ENCODE data around the gene KDM7A. TPM values are rescaled to one million over a fixed set of nuclear protein-coding genes. Genes with fewer than 3 reads are reported as not detected.

KDM7A gene
- total and polyA plus RNA-seq, 2 donors = 6.3 to 14.8 TPM

DNA sequence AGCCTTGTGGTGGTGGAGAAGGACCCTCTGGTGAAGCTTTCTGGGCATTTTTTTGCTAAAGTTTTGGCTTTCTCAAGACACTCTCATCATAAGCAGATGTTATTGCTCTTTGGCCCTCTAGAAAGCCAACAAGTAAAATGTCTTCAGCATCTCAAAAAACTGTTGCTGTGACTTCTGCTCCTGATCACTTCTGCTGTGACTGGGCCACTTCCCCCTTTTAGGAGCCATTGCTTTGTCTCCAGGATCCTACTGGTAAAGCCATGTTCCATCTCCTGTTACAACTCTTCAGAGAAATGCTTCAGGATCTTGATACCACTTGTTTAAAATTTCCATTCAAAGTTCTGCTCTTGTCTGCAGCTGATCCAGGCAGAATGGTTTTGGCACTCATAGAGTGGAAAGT is 125.0 kb downstream of the KDM7A start:
- DNase-seq (ENCODE audit: low read depth in 6 of 9, low spot score in 9 of 9) = no peak
- H3K27me3 ChIP-seq (ENCODE audit: control insufficient read depth in 2 of 2, insufficient read depth in 1 of 2, low read length in 1 of 2) = no peaks in the 10 kb centered on the region
- no peak overlapping the region for H3K27ac ChIP-seq (ENCODE audit: low read depth in 1 of 2, low read length in 1 of 2)
- no peaks in the 10 kb centered on the region for H3K9me3 ChIP-seq (ENCODE audit: control insufficient read depth in 2 of 2, insufficient read depth in 1 of 2, low read length in 1 of 2)
- H3K4me1 ChIP-seq (ENCODE audit: control insufficient read depth in 2 of 2, insufficient read depth in 2 of 2, low read length in 2 of 2) = no peaks in the 10 kb centered on the region
- peaks cover 20 to 46% of the 10 kb centered on the region in 2 donors for H3K36me3 ChIP-seq (ENCODE audit: control insufficient read depth in 2 of 2, insufficient read depth in 2 of 2, low read length in 1 of 2)
- no peak overlapping the region for H3K4me3 ChIP-seq (ENCODE audit: low read length in 2 of 2)

DNA sequence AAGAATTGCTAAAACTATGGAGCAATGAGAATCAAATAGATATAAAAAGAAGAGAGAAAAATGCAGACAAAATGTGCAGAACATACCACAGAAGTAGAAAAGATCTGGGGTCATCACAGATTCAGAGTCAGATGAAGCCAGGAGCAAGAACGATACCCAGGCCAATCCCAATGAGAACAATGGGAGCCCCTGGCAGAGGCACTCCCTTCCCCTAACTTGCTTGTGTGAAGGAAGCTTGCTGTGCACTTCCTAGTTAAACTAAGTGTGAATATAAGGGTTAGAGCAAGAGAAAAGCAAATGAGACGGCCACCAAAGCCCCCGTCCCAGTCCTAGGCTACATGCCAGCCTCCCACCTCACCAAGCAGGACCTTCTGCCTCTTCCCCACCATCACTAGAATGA is 126.7 kb downstream of the KDM7A start:
- 99% methylated on average over 3 of the region's 3 CpGs for WGBS
- Histone ChIP-seq H3K36me3 (ENCODE audit: control insufficient read depth in 2 of 2, insufficient read depth in 2 of 2, low read length in 1 of 2) (peaks cover 17 to 38% of the 10 kb centered on the region in 2 donors), H3K27ac (ENCODE audit: low read depth in 1 of 2, low read length in 1 of 2) (no peak overlapping the region)

DNA sequence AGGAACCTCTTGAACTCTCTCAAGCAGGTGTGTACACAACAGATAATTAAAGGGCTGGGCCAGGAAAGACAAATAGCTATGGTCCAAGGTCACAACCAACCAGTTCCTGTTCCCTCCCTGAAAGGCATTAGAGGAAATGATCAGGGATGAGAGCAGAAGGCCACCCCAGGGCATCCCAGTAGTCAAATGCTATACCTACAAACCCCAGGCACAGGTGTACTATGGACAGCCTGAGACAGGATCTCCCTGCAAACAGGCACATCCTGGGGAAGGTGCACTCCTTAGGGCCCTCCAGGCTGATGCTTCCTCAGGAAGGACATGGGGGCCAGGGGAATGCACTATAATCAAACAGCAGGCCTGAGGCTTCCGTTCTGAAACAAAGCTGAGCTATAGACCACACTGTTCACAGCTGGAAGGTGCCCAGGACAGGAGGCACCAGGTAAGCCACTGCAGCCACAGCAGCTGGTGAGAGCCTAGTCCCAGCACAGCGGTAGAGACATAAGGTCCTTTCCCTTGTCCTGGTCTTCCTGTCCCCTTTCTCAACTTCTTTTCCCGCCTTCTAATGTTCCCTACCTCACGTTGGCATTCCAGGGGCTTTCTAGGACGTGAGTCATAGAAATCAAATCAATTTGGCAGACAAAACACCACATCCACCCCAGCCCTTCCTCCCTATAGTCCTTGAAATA is 127.3 kb downstream of the KDM7A start:
- DNase-seq (ENCODE audit: low read depth in 6 of 9, low spot score in 9 of 9) = no peak
- Histone ChIP-seq H3K4me3 (ENCODE audit: low read length in 2 of 2) (no peak overlapping the region), H3K27me3 (ENCODE audit: control insufficient read depth in 2 of 2, insufficient read depth in 1 of 2, low read length in 1 of 2) (no peaks in the 10 kb centered on the region), H3K27ac (ENCODE audit: low read depth in 1 of 2, low read length in 1 of 2) (no peak overlapping the region), H3K36me3 (ENCODE audit: control insufficient read depth in 2 of 2, insufficient read depth in 2 of 2, low read length in 1 of 2) (peaks cover 17 to 35% of the 10 kb centered on the region in 2 donors), H3K4me1 (ENCODE audit: control insufficient read depth in 2 of 2, insufficient read depth in 2 of 2, low read length in 2 of 2) (no peaks in the 10 kb centered on the region), H3K9me3 (ENCODE audit: control insufficient read depth in 2 of 2, insufficient read depth in 1 of 2, low read length in 1 of 2) (no peaks in the 10 kb centered on the region)
- 90% methylated on average over 5 of the region's 5 CpGs for WGBS

More for the DNA sequence above, 126.7 kb downstream of the KDM7A start:
- Histone ChIP-seq H3K27me3 (ENCODE audit: control insufficient read depth in 2 of 2, insufficient read depth in 1 of 2, low read length in 1 of 2) (no peaks in the 10 kb centered on the region), H3K9me3 (ENCODE audit: control insufficient read depth in 2 of 2, insufficient read depth in 1 of 2, low read length in 1 of 2) (no peaks in the 10 kb centered on the region), H3K4me1 (ENCODE audit: control insufficient read depth in 2 of 2, insufficient read depth in 2 of 2, low read length in 2 of 2) (no peaks in the 10 kb centered on the region), H3K4me3 (ENCODE audit: low read length in 2 of 2) (no peak overlapping the region)
- no peak for DNase-seq (ENCODE audit: low read depth in 6 of 9, low spot score in 9 of 9)

DNA sequence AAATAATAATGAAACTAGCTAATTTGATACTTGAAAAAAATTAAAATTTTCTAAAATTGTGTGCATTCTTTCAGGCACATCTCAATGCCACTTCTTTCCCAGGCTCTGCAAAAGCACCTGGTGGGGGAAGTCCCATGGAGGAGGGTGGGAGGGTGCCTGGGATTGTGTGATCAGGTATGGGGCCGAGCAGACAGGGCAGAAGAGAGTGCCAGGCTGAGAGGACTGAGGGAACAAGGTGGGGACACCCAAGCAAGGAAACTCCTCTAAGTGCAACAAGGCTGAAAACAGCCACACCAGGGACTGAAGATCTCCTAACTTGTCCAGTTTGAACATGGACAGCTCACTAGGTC is 127.8 kb downstream of the KDM7A start:
- Histone ChIP-seq H3K4me3 (ENCODE audit: low read length in 2 of 2) (no peak overlapping the region), H3K27me3 (ENCODE audit: control insufficient read depth in 2 of 2, insufficient read depth in 1 of 2, low read length in 1 of 2) (no peaks in the 10 kb centered on the region), H3K27ac (ENCODE audit: low read depth in 1 of 2, low read length in 1 of 2) (no peak overlapping the region), H3K9me3 (ENCODE audit: control insufficient read depth in 2 of 2, insufficient read depth in 1 of 2, low read length in 1 of 2) (no peaks in the 10 kb centered on the region), H3K4me1 (ENCODE audit: control insufficient read depth in 2 of 2, insufficient read depth in 2 of 2, low read length in 2 of 2) (no peaks in the 10 kb centered on the region), H3K36me3 (ENCODE audit: control insufficient read depth in 2 of 2, insufficient read depth in 2 of 2, low read length in 1 of 2) (peaks cover 13 to 35% of the 10 kb centered on the region in 2 donors)
- DNase-seq (ENCODE audit: low read depth in 6 of 9, low spot score in 9 of 9) = no peak
- WGBS = 78% methylated on average over 1 of the region's 1 CpG

DNA sequence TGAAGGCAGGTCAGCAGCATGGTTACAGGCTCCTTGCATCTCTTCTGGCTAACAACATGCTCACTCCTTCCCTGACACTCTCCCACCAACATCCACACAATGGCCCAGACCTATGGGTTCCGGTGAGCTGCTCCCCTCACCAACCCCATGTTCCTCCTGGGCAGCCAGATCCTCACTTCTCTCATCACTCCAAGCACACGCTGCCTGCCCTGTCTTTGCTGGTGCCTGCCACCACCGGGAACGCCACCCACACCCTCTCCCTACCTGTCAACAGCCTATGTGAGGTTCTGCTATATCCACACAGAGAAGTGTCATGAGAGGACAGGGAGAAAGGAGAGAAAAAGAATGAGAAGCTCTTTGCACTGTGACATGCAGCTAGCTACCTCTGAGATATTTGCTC is 128.6 kb downstream of the KDM7A start:
- no peak for DNase-seq (ENCODE audit: low read depth in 6 of 9, low spot score in 9 of 9)
- no peaks in the 10 kb centered on the region for H3K9me3 ChIP-seq (ENCODE audit: control insufficient read depth in 2 of 2, insufficient read depth in 1 of 2, low read length in 1 of 2)
- H3K27ac ChIP-seq (ENCODE audit: low read depth in 1 of 2, low read length in 1 of 2) = no peak overlapping the region
- no peaks in the 10 kb centered on the region for H3K4me1 ChIP-seq (ENCODE audit: control insufficient read depth in 2 of 2, insufficient read depth in 2 of 2, low read length in 2 of 2)
- H3K4me3 ChIP-seq (ENCODE audit: low read length in 2 of 2) = no peak overlapping the region
- H3K27me3 ChIP-seq (ENCODE audit: control insufficient read depth in 2 of 2, insufficient read depth in 1 of 2, low read length in 1 of 2) = no peaks in the 10 kb centered on the region
- peaks cover 13 to 34% of the 10 kb centered on the region in 2 donors for H3K36me3 ChIP-seq (ENCODE audit: control insufficient read depth in 2 of 2, insufficient read depth in 2 of 2, low read length in 1 of 2)
- 98% methylated on average over 4 of the region's 4 CpGs for WGBS

DNA sequence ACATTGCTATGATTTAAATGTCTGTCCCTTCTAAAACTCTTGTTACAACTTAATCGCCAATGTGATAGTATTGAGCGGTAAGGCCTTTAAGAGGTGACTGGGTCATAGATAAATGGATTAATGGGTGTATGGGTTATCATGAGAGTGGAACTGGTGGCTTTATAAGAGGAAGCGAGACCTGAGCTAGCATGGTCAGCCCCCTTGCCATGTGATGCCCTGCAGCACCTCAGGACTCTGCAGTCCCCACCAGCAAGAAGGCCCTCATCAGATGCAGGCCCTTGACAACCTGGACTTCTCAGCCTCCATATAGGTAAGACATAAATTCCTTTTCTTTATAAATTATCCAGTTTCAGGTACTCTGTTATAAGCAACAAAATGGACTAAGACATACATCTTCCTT is 129.6 kb downstream of the KDM7A start:
- no peaks in the 10 kb centered on the region for H3K4me1 ChIP-seq (ENCODE audit: control insufficient read depth in 2 of 2, insufficient read depth in 2 of 2, low read length in 2 of 2)

DNA sequence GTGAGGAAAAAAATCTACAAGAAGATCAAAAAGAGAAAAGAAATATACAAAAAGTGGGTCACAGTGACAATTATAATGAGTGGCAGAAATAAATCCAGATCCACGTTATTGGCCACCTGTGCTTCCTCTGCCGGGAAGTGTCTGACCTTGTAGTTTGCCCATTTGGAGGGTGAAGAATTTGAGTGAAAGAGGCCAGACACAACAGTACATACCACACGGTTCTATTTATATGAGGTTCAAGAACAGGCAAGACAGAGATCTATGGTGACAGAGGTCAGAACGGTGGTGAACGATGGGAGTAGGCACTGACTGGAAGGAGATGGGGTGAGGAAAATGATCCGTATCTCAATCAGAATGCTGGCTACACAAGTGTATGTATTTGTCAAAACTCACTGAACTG is 131.1 kb downstream of the KDM7A start:
- Histone ChIP-seq H3K27me3 (ENCODE audit: control insufficient read depth in 2 of 2, insufficient read depth in 1 of 2, low read length in 1 of 2) (no peaks in the 10 kb centered on the region), H3K4me1 (ENCODE audit: control insufficient read depth in 2 of 2, insufficient read depth in 2 of 2, low read length in 2 of 2) (no peaks in the 10 kb centered on the region), H3K9me3 (ENCODE audit: control insufficient read depth in 2 of 2, insufficient read depth in 1 of 2, low read length in 1 of 2) (no peaks in the 10 kb centered on the region), H3K36me3 (ENCODE audit: control insufficient read depth in 2 of 2, insufficient read depth in 2 of 2, low read length in 1 of 2) (peaks cover 18 to 42% of the 10 kb centered on the region in 2 donors), H3K4me3 (ENCODE audit: low read length in 2 of 2) (no peak overlapping the region), H3K27ac (ENCODE audit: low read depth in 1 of 2, low read length in 1 of 2) (no peak overlapping the region)
- DNase-seq (ENCODE audit: low read depth in 6 of 9, low spot score in 9 of 9) = no peak
- WGBS = 96% methylated on average over 6 of the region's 6 CpGs

More for the DNA sequence above, 129.6 kb downstream of the KDM7A start:
- H3K9me3 ChIP-seq (ENCODE audit: control insufficient read depth in 2 of 2, insufficient read depth in 1 of 2, low read length in 1 of 2) = no peaks in the 10 kb centered on the region
- no peak overlapping the region for H3K27ac ChIP-seq (ENCODE audit: low read depth in 1 of 2, low read length in 1 of 2)
- H3K36me3 ChIP-seq (ENCODE audit: control insufficient read depth in 2 of 2, insufficient read depth in 2 of 2, low read length in 1 of 2) = peaks cover 13 to 38% of the 10 kb centered on the region in 2 donors
- no peak for DNase-seq (ENCODE audit: low read depth in 6 of 9, low spot score in 9 of 9)
- 99% methylated on average over 3 of the region's 3 CpGs for WGBS
- H3K27me3 ChIP-seq (ENCODE audit: control insufficient read depth in 2 of 2, insufficient read depth in 1 of 2, low read length in 1 of 2) = no peaks in the 10 kb centered on the region
- H3K4me3 ChIP-seq (ENCODE audit: low read length in 2 of 2) = no peak overlapping the region

DNA sequence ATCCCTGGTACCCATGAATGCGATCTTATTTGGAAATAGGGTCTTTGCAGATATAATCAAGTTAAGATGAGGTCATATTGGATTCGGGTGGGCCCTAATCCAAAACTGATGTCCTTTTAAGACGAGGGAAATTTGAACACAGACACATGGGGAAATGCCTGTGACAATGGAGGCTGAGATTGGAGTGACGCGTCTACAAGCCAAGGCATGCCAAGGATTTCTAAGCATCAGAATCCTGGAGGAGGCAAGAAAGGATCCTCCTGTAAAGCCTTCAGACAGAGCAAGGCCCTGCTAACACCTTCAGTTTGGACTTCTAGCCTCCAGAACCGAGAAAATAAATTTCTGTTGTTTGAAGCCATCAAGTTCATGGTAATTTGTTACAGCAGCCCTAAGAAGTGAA is 132.5 kb downstream of the KDM7A start:
- Histone ChIP-seq H3K36me3 (ENCODE audit: control insufficient read depth in 2 of 2, insufficient read depth in 2 of 2, low read length in 1 of 2) (peaks cover 20 to 50% of the 10 kb centered on the region in 2 donors), H3K27me3 (ENCODE audit: control insufficient read depth in 2 of 2, insufficient read depth in 1 of 2, low read length in 1 of 2) (no peaks in the 10 kb centered on the region), H3K4me3 (ENCODE audit: low read length in 2 of 2) (no peak overlapping the region), H3K9me3 (ENCODE audit: control insufficient read depth in 2 of 2, insufficient read depth in 1 of 2, low read length in 1 of 2) (no peaks in the 10 kb centered on the region), H3K4me1 (ENCODE audit: control insufficient read depth in 2 of 2, insufficient read depth in 2 of 2, low read length in 2 of 2) (no peaks in the 10 kb centered on the region), H3K27ac (ENCODE audit: low read depth in 1 of 2, low read length in 1 of 2) (no peak overlapping the region)
- WGBS = 96% methylated on average over 6 of the region's 6 CpGs
- no peak for DNase-seq (ENCODE audit: low read depth in 6 of 9, low spot score in 9 of 9)

DNA sequence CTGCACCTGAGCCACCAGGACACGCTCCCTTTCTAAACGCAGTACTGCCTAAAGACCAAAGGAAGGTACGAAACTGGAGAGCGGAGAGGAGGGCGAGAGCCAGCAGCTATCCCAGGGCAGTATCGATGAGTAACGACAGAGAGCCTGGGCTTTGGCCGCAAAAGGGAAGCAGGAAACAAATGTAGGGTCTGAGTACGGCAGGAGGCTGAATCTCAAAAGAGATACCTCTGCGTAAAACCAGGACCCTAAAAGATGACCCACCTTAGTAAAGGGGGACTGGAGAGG is 134.5 kb downstream of the KDM7A start:
- Histone ChIP-seq H3K9me3 (ENCODE audit: control insufficient read depth in 2 of 2, insufficient read depth in 1 of 2, low read length in 1 of 2) (no peaks in the 10 kb centered on the region), H3K36me3 (ENCODE audit: control insufficient read depth in 2 of 2, insufficient read depth in 2 of 2, low read length in 1 of 2) (peaks cover 28 to 57% of the 10 kb centered on the region in 2 donors), H3K4me3 (ENCODE audit: low read length in 2 of 2) (no peak overlapping the region), H3K27ac (ENCODE audit: low read depth in 1 of 2, low read length in 1 of 2) (no peak overlapping the region), H3K27me3 (ENCODE audit: control insufficient read depth in 2 of 2, insufficient read depth in 1 of 2, low read length in 1 of 2) (no peaks in the 10 kb centered on the region), H3K4me1 (ENCODE audit: control insufficient read depth in 2 of 2, insufficient read depth in 2 of 2, low read length in 2 of 2) (no peaks in the 10 kb centered on the region)
- no peak for DNase-seq (ENCODE audit: low read depth in 6 of 9, low spot score in 9 of 9)
- 92% methylated on average over 10 of the region's 10 CpGs for WGBS
